Right ventricle myocardium inferior (tissue), 1 donor: Measurements from ENCODE around the gene ATP8B4. TPM values are rescaled to one million over a fixed set of nuclear protein-coding genes. Genes with fewer than 3 reads are reported as not detected.

Experiments
- ATAC-seq: fragments of 200-7000 bp; cut with Tn5 transposase; one replicate; pipeline ENCODE4 v1.9.1; 2020; ENCODE audit warnings: mild to moderate bottlenecking, moderate library complexity
- DNase-seq: peaks from one replicate; pipeline ENCODE4 v3.0.0; 2021; ENCODE audit errors: missing footprints
- intact Hi-C: fragments of 100-400 bp; cut with DNase I; formaldehyde crosslinking; loops from one replicate; pipeline ENCODE4 v1.11.0; 2022
- total RNA-seq: library from RNA; stranded (reverse); fragmentation: NEBNext Ultra II Directional; extraction: Animal tissue kit (Norgen Biotek cat#: 25700); gene quantifications from one replicate; pipeline ENCODE4 v1.2.1, GENCODE V29; 2021
- donor health status: DM: no; HTN: yes; CAD: no; lungs with severe emphysema.

Gene ATP8B4
- total RNA-seq, 1 donor from 2014 or later = 6.1 TPM

DNA sequence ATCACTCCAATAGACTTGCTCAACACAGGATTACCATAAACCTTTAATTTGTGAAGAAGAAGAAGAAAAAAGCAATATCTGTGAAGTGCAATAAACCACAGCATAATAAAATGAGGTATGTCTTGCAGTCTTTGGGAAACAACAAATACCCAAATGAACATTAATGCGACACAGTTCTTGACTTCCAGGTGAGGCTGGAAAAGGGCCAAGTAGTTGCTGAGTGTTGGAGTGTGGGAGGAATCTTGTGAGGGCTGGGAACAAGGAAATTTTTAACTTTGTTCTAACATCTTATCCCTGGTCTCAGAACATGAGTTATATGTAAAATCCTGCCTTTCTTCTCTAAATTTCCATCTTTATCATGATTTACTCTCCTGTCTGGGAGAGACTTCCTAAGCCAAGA, 291.7 kb downstream of the ATP8B4 start:
- DNase-seq (no peak), ATAC-seq (no peak)
- intact Hi-C loops = no loop called here

DNA sequence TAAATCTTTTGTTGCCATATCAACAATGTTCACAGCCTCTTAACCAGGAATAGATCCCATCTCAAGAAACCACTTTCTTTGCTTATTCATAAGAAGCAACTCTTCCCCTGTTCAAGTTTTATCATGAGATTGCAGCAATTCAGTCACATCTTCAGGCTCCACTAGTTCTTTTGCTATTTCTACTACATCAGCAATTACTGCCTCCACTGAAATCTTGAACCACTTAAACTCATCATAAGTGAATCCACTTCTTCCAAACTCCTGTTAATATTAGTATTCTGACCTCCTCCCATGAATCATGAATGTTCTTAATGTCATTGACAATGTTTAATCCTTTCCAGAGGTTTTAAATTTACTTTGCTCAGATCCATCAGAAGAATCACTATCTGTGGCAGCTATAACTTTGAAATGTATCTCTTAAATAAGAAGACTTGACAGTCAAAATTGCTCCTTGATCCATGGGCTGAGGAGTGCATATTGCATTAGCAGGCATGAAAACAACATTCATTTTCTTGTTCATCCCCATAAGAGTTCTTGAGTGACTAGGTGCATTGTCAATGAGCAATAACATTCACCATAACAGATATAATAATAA, 292.3 kb downstream of the ATP8B4 start:
- intact Hi-C loops = no loop called here
- DNase-seq (no peak), ATAC-seq (no peak)

DNA sequence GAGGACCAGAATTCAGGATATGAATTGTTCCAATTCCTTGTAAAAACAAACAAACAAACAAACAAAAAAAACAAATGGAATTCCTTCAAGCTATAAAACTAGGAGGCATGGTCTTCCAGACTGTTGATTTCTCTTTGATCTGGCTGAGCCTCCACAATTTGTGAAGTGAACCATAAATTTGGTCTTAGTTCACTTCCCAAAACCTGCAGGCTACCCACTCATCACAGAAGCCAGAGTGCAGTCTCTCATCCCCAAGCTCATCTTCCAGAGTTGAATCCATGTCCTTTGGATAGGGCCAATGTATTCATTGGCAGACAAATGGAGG, 294.3 kb downstream of the ATP8B4 start:
- ATAC-seq = no peak
- intact Hi-C loops = no loop called here
- DNase-seq = no peak

DNA sequence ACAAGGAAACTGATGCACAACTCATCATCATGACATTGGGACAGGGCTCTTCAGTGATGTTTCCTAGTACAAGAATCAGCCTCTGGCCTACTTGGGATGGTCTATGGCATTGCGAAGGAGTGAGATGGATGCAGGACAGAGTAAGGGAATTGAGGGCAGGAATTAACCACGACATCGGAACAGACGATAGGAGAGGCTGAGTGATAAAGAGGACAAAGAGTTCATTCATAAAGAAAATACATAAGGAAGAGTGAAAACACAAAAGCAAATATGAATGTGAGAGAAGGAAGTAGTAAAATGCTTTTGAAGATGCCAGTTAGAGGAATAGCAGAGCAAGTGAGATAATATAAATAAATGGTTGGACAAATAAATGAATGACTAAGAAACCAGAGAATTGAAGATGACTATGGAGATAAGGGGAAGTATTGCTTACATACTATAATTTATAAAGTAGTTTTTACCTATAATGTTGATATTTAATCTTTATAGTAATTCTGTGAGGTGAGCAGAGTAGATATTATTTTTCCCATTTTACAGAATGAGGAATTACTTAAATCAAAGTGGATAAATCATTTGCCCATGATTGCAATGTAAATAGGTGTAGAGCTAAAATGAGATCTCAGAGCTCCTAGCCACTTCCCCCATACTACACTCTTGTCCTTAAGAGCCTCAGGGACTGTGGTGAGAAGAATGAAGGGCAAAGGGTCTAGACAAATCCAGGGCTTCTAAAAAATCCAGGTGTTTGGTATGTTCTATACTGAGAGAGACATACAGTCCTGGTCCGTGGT, 294.9 kb downstream of the ATP8B4 start:
- DNase-seq (no peak), ATAC-seq (no peak)
- intact Hi-C loops = no loop called here

GRCh38 chr15:49817100-49817499, 301.9 kb downstream of the ATP8B4 start:
- DNase-seq = no peak
- intact Hi-C loops = no loop called here
- ATAC-seq = no peak

DNA sequence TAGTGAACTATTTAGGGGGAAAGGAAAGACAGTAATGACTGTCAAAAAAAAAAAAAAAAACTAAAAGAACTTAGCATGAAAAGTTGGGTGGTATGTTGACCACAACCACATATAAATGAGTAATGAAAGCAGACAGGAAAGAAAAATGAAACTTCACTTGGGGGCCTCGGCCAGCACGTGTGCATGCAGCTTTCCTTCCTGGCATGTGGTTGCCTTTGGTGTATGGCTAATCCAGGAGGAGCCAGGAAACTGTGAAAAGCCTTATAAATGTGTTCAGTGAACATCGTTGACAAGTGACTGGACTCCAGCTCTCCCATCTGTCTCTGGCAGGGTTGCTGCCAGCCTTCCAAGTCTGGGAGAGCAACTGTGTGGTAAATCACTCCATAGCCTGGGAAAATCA, 303.1 kb downstream of the ATP8B4 start:
- intact Hi-C loops = no loop called here
- ATAC-seq (peak; percentile 72), DNase-seq (no peak)

GRCh38 chr15:49815526-49815925, 303.5 kb downstream of the ATP8B4 start:
- ATAC-seq = no peak
- intact Hi-C loops = no loop called here
- DNase-seq = no peak

GRCh38 chr15:49814709-49815108, 304.3 kb downstream of the ATP8B4 start:
- no peak for DNase-seq
- intact Hi-C loops = no loop called here
- ATAC-seq = peak; percentile 68

DNA sequence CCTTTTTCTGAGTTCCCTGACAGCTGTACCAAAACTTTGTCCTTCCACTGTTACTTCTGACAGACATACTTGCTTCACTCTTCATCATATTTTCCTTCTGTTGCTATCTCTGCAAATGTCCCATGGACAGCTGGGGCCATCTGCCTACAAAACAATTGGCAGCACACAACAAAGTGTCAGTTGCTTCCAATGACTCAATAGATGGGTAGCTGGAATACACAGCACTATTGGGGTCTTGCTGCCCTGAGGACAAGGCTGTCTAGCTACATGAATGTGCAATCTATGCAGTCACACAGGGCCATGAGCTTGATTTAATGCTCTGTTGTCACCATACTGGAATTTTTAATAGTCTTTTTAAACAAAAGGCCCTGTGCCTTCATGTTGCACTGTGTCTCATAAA, 305.4 kb downstream of the ATP8B4 start:
- no peak for DNase-seq
- peak; percentile 49 for ATAC-seq
- intact Hi-C loops = no loop called here

GRCh38 chr15:49810720-49811119, 308.3 kb downstream of the ATP8B4 start:
- DNase-seq (no peak), ATAC-seq (no peak)
- intact Hi-C loops = no loop called here

- DNase-seq = no peak
- no peak for ATAC-seq
- intact Hi-C loops = no loop called here
These were observed 309.0 kb downstream of the ATP8B4 start for GRCh38 chr15:49809894-49810609.

GRCh38 chr15:49808341-49808740, 310.7 kb downstream of the ATP8B4 start:
- ATAC-seq (no peak), DNase-seq (no peak)
- intact Hi-C loops = no loop called here

Other genes starting within 250 kb of the ATP8B4 start
- gene SLC27A2, start 63.0 kb upstream of the ATP8B4 start, total RNA-seq = not detected
- gene HDC, start 146.5 kb upstream of the ATP8B4 start, total RNA-seq = 0.57 TPM
- gene GABPB1, start 236.0 kb upstream of the ATP8B4 start, total RNA-seq = 10.9 TPM